Measurements from ENCODE around the gene CADPS. TPM values are rescaled to one million over a fixed set of nuclear protein-coding genes. Genes with fewer than 3 reads are reported as not detected.

The CADPS gene
- total and polyA plus RNA-seq, 2 experiments from 2014 or later = 2.8 to 8.1 TPM

DNA sequence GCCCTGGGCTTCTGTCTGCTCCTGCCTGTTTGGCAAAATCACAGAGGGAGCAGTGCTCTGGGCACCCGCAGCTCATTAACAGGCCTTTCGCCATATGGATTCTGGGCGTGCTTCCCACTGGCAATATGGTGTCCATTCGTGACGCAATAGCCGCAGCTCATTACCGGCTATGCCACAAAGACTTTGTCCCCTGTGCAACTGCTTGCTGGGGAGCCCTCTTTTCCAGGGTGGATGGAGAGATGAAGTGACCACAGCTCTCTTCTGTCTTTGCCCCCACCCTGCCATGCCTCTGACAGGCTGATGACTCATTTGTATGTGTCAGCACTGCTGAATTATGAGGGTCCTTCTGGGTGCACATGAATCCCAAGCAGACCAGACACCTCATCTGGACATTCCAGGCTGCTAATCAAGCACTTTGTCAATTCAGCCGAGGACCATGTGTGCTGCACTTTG is 287.6 kb downstream of the CADPS start:
- DNase-seq (ENCODE audit: low spot score) = peak; percentile 26
- Histone ChIP-seq H3K9me3 (ENCODE audit: low read depth) (no peaks in the 10 kb centered on the region), H3K4me1 (ENCODE audit: insufficient read depth) (no peaks in the 10 kb centered on the region), H3K4me3 (no peak overlapping the region), H2AFZ (no peak overlapping the region), H3K79me2 (no peaks in the 10 kb centered on the region), H3K27ac (no peak overlapping the region), H3K4me2 (no peak overlapping the region), H3K27me3 (no peaks in the 10 kb centered on the region), H3K9me2 (replicated peaks; ENCODE audit: insufficient read depth) (no peaks in the 10 kb centered on the region), H3K36me3 (replicated peaks; ENCODE audit: insufficient read depth, low read depth) (no peaks in the 10 kb centered on the region), H4K20me1 (ENCODE audit: insufficient read depth, poor library complexity, severe bottlenecking) (no peaks in the 10 kb centered on the region)
- 91% methylated on average over 8 of the region's 8 CpGs for WGBS (ENCODE audit: low lambda C conversion rate, missing lambda C conversion rate)
- no peak for TF ChIP-seq EZH2 (IDR thresholded peaks at IDR 0.05; ENCODE audit: borderline replicate concordance)
- no peak for TF ChIP-seq CTCF (IDR thresholded peaks at IDR 0.05; ENCODE audit: poor library complexity)
- no peak for TF ChIP-seq EZH2phosphoT487 (IDR thresholded peaks at IDR 0.05; ENCODE audit: low read depth, severe bottlenecking, unreplicated experiment)

- no peaks in the 10 kb centered on the region for H4K20me1 ChIP-seq (ENCODE audit: insufficient read depth, poor library complexity, severe bottlenecking)
- no peaks in the 10 kb centered on the region for H3K9me3 ChIP-seq (ENCODE audit: low read depth)
- 93% methylated on average over 5 of the region's 5 CpGs for WGBS (ENCODE audit: low lambda C conversion rate, missing lambda C conversion rate)
- no peak overlapping the region for H3K27ac ChIP-seq
- no peak for DNase-seq (ENCODE audit: low spot score)
- H3K36me3 ChIP-seq (replicated peaks; ENCODE audit: insufficient read depth, low read depth) = no peaks in the 10 kb centered on the region
- no peaks in the 10 kb centered on the region for H3K9me2 ChIP-seq (replicated peaks; ENCODE audit: insufficient read depth)
- H3K4me2 ChIP-seq = no peak overlapping the region
- no peaks in the 10 kb centered on the region for H3K4me1 ChIP-seq (ENCODE audit: insufficient read depth)
- no peak overlapping the region for H3K4me3 ChIP-seq
- H3K27me3 ChIP-seq = no peaks in the 10 kb centered on the region
- H2AFZ ChIP-seq = no peak overlapping the region
- TF ChIP-seq EZH2phosphoT487 (IDR thresholded peaks at IDR 0.05; ENCODE audit: low read depth, severe bottlenecking, unreplicated experiment) (no peak), EZH2 (IDR thresholded peaks at IDR 0.05; ENCODE audit: borderline replicate concordance) (no peak), CTCF (IDR thresholded peaks at IDR 0.05; ENCODE audit: poor library complexity) (no peak)
- H3K79me2 ChIP-seq = no peaks in the 10 kb centered on the region
Measured at GRCh38 chr3:62587169-62587568, 288.0 kb downstream of the CADPS start.

DNA sequence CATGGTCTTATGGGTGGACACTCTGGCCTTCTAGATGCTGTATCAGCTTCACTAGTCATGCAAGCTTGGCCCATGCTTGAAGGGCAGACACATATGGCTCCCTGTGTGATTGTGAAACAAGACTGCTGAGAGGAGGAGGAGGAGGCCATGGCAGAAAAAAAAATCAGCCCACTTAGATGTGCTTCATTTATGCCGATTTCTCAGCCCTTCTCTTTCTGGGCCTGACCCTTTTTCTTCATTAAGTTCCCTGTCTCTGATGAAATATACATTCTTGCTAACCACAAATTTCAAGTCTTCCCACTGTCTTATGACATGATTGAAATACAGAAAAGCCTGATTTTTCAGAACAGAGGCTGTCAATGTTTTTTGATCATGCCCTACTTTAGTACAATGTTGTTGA is 288.9 kb downstream of the CADPS start:
- H3K4me2 ChIP-seq = no peak overlapping the region
- TF ChIP-seq EZH2 (IDR thresholded peaks at IDR 0.05; ENCODE audit: borderline replicate concordance) = no peak
- TF ChIP-seq CTCF (IDR thresholded peaks at IDR 0.05; ENCODE audit: poor library complexity) = no peak
- TF ChIP-seq EZH2phosphoT487 (IDR thresholded peaks at IDR 0.05; ENCODE audit: low read depth, severe bottlenecking, unreplicated experiment) = no peak
- no peak overlapping the region for H3K4me3 ChIP-seq
- H3K4me1 ChIP-seq (ENCODE audit: insufficient read depth) = no peaks in the 10 kb centered on the region
- WGBS (ENCODE audit: low lambda C conversion rate, missing lambda C conversion rate) = 97% methylated on average over 1 of the region's 1 CpG
- no peaks in the 10 kb centered on the region for H3K9me3 ChIP-seq (ENCODE audit: low read depth)
- no peak overlapping the region for H2AFZ ChIP-seq
- H3K9me2 ChIP-seq (replicated peaks; ENCODE audit: insufficient read depth) = no peaks in the 10 kb centered on the region
- no peak for DNase-seq (ENCODE audit: low spot score)
- H3K27ac ChIP-seq = no peak overlapping the region
- no peaks in the 10 kb centered on the region for H3K36me3 ChIP-seq (replicated peaks; ENCODE audit: insufficient read depth, low read depth)
- no peaks in the 10 kb centered on the region for H4K20me1 ChIP-seq (ENCODE audit: insufficient read depth, poor library complexity, severe bottlenecking)
- no peaks in the 10 kb centered on the region for H3K79me2 ChIP-seq
- H3K27me3 ChIP-seq = no peaks in the 10 kb centered on the region

- H3K27me3 ChIP-seq = no peaks in the 10 kb centered on the region
- no peaks in the 10 kb centered on the region for H3K36me3 ChIP-seq (replicated peaks; ENCODE audit: insufficient read depth, low read depth)
- no peak overlapping the region for H3K4me2 ChIP-seq
- no peak overlapping the region for H3K27ac ChIP-seq
- no peaks in the 10 kb centered on the region for H3K79me2 ChIP-seq
- no peaks in the 10 kb centered on the region for H3K9me2 ChIP-seq (replicated peaks; ENCODE audit: insufficient read depth)
- H4K20me1 ChIP-seq (ENCODE audit: insufficient read depth, poor library complexity, severe bottlenecking) = no peaks in the 10 kb centered on the region
- no peak for DNase-seq (ENCODE audit: low spot score)
- H3K4me1 ChIP-seq (ENCODE audit: insufficient read depth) = no peaks in the 10 kb centered on the region
- H2AFZ ChIP-seq = no peak overlapping the region
- TF ChIP-seq CTCF (IDR thresholded peaks at IDR 0.05; ENCODE audit: poor library complexity) = no peak
- TF ChIP-seq EZH2 (IDR thresholded peaks at IDR 0.05; ENCODE audit: borderline replicate concordance) = no peak
- no peaks in the 10 kb centered on the region for H3K9me3 ChIP-seq (ENCODE audit: low read depth)
- WGBS (ENCODE audit: low lambda C conversion rate, missing lambda C conversion rate) = 85% methylated on average over 4 of the region's 4 CpGs
- no peak overlapping the region for H3K4me3 ChIP-seq
Measured at GRCh38 chr3:62585861-62586260, 289.4 kb downstream of the CADPS start.

Measured in hepatocyte (in vitro differentiated cells).